Breast epithelium (tissue), 3 donors: ENCODE data around the gene C10orf62.

ENCODE experiments used
- POLR2AphosphoS5 ChIP-seq, 3 donors: sonication (generic); formaldehyde crosslinking; IDR thresholded peaks; one replicate each; pipeline ENCODE4 v1.6.1; 2017; ENCODE audit warnings: antibody characterized with exemption in 3 of 3
- TF ChIP-seq, protein P1 (sequence below), 3 donors: fragments of 450-650 bp; IDR thresholded peaks; one replicate each; pipeline ENCODE4 v1.5.1; 2016 to 2017; ENCODE audit warnings: antibody characterized with exemption in 3 of 3, mild to moderate bottlenecking in 3 of 3, moderate library complexity in 3 of 3

DNA sequence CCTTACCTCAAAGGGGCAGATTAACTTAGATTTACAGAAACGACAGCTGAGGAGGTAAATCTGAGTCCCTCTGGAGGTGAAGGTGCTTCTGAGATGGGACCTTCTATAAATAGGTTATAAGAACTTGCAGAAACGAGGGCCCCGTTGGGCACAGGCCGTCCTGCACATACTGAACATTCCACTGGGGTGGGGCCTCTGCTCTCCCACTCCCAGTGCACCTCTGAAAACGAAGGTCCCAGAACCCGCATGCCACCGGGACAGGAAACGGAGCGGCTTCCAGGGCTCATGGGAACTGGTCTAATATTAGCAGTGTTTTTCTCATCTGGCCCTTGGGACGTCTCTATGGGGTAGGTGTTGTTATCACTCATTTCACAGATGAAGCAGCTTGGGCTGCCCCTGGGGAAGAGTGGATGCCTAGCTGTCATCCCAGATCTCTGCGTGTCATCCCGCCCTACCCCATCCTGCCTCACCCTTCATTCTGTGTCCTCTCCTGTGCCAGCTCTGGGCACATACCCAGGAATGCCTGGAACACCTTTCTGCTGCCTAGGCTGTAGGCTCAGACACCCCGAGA, 19.6 kb downstream of the C10orf62 start:
- TF ChIP-seq, protein P1, sequence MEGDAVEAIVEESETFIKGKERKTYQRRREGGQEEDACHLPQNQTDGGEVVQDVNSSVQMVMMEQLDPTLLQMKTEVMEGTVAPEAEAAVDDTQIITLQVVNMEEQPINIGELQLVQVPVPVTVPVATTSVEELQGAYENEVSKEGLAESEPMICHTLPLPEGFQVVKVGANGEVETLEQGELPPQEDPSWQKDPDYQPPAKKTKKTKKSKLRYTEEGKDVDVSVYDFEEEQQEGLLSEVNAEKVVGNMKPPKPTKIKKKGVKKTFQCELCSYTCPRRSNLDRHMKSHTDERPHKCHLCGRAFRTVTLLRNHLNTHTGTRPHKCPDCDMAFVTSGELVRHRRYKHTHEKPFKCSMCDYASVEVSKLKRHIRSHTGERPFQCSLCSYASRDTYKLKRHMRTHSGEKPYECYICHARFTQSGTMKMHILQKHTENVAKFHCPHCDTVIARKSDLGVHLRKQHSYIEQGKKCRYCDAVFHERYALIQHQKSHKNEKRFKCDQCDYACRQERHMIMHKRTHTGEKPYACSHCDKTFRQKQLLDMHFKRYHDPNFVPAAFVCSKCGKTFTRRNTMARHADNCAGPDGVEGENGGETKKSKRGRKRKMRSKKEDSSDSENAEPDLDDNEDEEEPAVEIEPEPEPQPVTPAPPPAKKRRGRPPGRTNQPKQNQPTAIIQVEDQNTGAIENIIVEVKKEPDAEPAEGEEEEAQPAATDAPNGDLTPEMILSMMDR (IDR thresholded peaks at IDR 0.05): no peak
- TF ChIP-seq POLR2AphosphoS5 (IDR thresholded peaks at IDR 0.05): no peak
